Common myeloid progenitor, CD34-positive (primary cell): ENCODE results near the gene TEP1.

Experiments
- CTCF ChIA-PET: fragments of 350-600 bp; sonication (Branson Sonifier 250); formaldehyde crosslinking; loops from one replicate; lab custom pipeline; 2021; ENCODE audit warnings: antibody characterized with exemption; lab: Charles Lee
- POLR2A ChIA-PET: fragments of 350-600 bp; sonication (Branson Sonifier 250); formaldehyde crosslinking; loops from one replicate; lab custom pipeline; 2021; ENCODE audit warnings: antibody characterized with exemption; lab: Charles Lee
- DNase-seq, 3 donors: peaks; one replicate each; pipeline versions ENCODE4 v3.0.0 to v3.0.0-alpha.2; 2013
- H3K27ac ChIP-seq, 2 experiments: 1 replicate in 1 of 2; 2 replicates in 1 of 2; pipeline ENCODE4 v1.7.0; 2013; ENCODE audit warnings: inconsistent platforms in 2 of 2, low read length in 2 of 2, mild to moderate bottlenecking in 2 of 2, low read depth in 1 of 2, moderate library complexity in 1 of 2; ENCODE audit not compliant: severe bottlenecking in 2 of 2, insufficient read depth in 1 of 2, poor library complexity in 1 of 2
- H3K27me3 ChIP-seq, 5 experiments: replicated peaks in 2 of 5; 1 replicate in 3 of 5; 2 replicates in 2 of 5; pipeline versions ENCODE4 v1.6.1 to v1.7.0; 2013; ENCODE audit warnings: low read length in 4 of 5, mild to moderate bottlenecking in 2 of 5, moderate library complexity in 2 of 5, inconsistent platforms in 1 of 5; ENCODE audit not compliant: insufficient read depth in 5 of 5, control insufficient read depth in 4 of 5
- H3K36me3 ChIP-seq, 4 experiments: 1 replicate in 2 of 4; 2 replicates in 2 of 4; pipeline versions ENCODE4 v1.6.1 to v1.7.0; 2013; ENCODE audit warnings: low read length in 3 of 4, control low read depth in 1 of 4, mild to moderate bottlenecking in 1 of 4; ENCODE audit not compliant: control insufficient read depth in 4 of 4, insufficient read depth in 4 of 4
- H3K4me1 ChIP-seq, 4 experiments: 1 replicate in 3 of 4; 2 replicates in 1 of 4; pipeline versions ENCODE4 v1.6.1 to v1.7.1; 2013; ENCODE audit warnings: low read length in 3 of 4, mild to moderate bottlenecking in 3 of 4, control low read depth in 1 of 4, inconsistent platforms in 1 of 4, moderate library complexity in 1 of 4; ENCODE audit not compliant: control insufficient read depth in 4 of 4, insufficient read depth in 4 of 4; ENCODE audit errors: control extremely low read depth in 1 of 4
- H3K4me3 ChIP-seq, 7 experiments: 1 replicate in 4 of 7; 2 replicates in 3 of 7; pipeline versions ENCODE4 v1.5.1 to v1.7.0; 2013; ENCODE audit warnings: mild to moderate bottlenecking in 7 of 7, low read length in 6 of 7, moderate library complexity in 6 of 7, inconsistent platforms in 2 of 7, low read depth in 2 of 7, control low read depth in 1 of 7; ENCODE audit not compliant: insufficient read depth in 4 of 7, control insufficient read depth in 1 of 7; ENCODE audit errors: extremely low read depth in 1 of 7
- H3K9me3 ChIP-seq, 5 experiments: 1 replicate in 4 of 5; 2 replicates in 1 of 5; pipeline versions ENCODE4 v1.6.1 to v1.7.1; 2013; ENCODE audit warnings: low read length in 4 of 5, mild to moderate bottlenecking in 2 of 5, inconsistent platforms in 1 of 5, low read depth in 1 of 5, moderate library complexity in 1 of 5; ENCODE audit not compliant: control insufficient read depth in 4 of 5, insufficient read depth in 2 of 5; ENCODE audit errors: control extremely low read depth in 1 of 5
- WGBS: methylation state at CpG from one replicate; pipeline ENCODE4 v1.1.5; 2013; ENCODE audit not compliant: insufficient coverage; 5-methylcytosine and 5-hydroxymethylcytosine counted together

TEP1 gene

DNA sequence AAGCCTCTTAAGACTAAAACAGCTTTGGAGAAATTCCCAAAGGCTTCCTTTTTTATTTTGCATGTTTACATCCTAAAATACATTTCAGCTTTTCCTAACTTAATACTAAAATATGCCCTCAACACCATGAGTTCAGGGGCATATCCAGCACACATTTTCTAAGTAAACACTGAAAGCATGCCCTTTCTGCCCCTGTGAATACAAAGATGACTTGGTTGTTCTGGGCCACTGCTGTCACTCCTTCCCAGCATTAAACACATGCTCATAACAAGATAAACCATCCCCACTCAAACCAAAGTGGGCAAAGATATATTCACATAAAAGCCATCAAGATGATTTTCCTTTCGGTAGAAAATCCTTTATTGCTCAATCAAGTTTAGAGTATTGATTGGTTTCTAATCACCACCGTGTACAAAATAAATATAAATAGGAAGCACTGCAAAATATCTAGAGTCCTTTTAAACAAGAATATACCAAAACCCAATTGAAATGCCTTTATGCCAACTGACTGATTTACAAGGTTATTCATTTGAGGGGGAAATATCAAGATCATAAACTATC is 82.2 kb downstream of the TEP1 start:
- ChIA-PET POLR2A (interaction anchor here (2.6 kb wide), 1 partner anchor 11 kb away, joined by 15 read pairs; the partner anchor contains the start of gene PARP2), CTCF (interaction anchor here (1.4 to 7.1 kb wide), 3 partner anchors 11 to 282 kb away, joined by 4 to 91 read pairs (median 16); partner anchors contain the start of gene PARP2)
- Histone ChIP-seq H3K27me3 (no peaks in the 10 kb centered on the region), H3K9me3 (no peaks in the 10 kb centered on the region), H3K36me3 (peaks cover 3 to 19% (median 4%) of the 10 kb centered on the region in 4 experiments), H3K4me3 (no peak overlapping the region), H3K27ac (no peak overlapping the region), H3K4me1 (peaks cover 7 to 22% (median 13%) of the 10 kb centered on the region in 4 experiments)
- no CpG with 5 or more reads among the region's 2 CpGs for WGBS
- no peak for DNase-seq

DNA sequence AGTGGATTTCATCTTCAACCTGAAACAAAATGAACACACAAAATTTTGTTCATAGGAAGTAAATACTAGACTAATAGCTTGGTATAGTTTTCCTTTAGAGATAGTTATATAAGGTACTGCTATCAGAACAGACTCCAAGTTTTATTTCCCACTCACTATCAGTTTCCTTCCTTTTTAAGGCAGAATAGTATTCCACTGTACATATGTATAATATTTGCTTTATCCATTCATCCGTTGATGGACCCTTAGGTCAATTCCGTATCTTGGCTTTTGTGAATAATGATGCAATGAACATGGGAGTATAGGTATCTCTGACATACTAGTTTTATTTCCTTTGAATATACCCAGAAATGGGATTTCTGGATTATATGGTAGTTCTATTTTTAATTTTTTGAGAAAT is 83.9 kb downstream of the TEP1 start:
- no CpG with 5 or more reads among the region's 2 CpGs for WGBS
- Histone ChIP-seq H3K27ac (no peak overlapping the region), H3K36me3 (peaks cover 6 to 32% (median 14%) of the 10 kb centered on the region in 4 experiments), H3K4me1 (peaks cover 7 to 22% (median 13%) of the 10 kb centered on the region in 4 experiments), H3K9me3 (no peaks in the 10 kb centered on the region), H3K27me3 (no peaks in the 10 kb centered on the region), H3K4me3 (no peak overlapping the region)
- POLR2A ChIA-PET = interaction anchor here (2.6 kb wide), 1 partner anchor 13 kb away, joined by 15 read pairs; the partner anchor contains the start of gene PARP2
- DNase-seq = no peak
- CTCF ChIA-PET = interaction anchor here (1.0 to 7.1 kb wide), 10 partner anchors 12 to 354 kb away, joined by 3 to 91 read pairs (median 6); partner anchors contain the start of gene PARP2

GRCh38 chr14:20328705-20329104 is 84.6 kb downstream of the TEP1 start:
- CTCF ChIA-PET = interaction anchor here (0.8 to 7.1 kb wide), 20 partner anchors 11 to 362 kb away, joined by 3 to 91 read pairs (median 5); partner anchors contain the start of genes PARP2 and TTC5
- peaks cover 6 to 33% (median 16%) of the 10 kb centered on the region in 4 experiments for H3K36me3 ChIP-seq
- no peak overlapping the region for H3K4me3 ChIP-seq
- no peak overlapping the region for H3K27ac ChIP-seq
- no peak for DNase-seq
- H3K4me1 ChIP-seq = peaks cover 7 to 20% (median 13%) of the 10 kb centered on the region in 4 experiments
- POLR2A ChIA-PET = no interaction called here
- H3K9me3 ChIP-seq = no peaks in the 10 kb centered on the region
- no peaks in the 10 kb centered on the region for H3K27me3 ChIP-seq
- WGBS = 93% methylated on average over 2 of the region's 2 CpGs

DNA sequence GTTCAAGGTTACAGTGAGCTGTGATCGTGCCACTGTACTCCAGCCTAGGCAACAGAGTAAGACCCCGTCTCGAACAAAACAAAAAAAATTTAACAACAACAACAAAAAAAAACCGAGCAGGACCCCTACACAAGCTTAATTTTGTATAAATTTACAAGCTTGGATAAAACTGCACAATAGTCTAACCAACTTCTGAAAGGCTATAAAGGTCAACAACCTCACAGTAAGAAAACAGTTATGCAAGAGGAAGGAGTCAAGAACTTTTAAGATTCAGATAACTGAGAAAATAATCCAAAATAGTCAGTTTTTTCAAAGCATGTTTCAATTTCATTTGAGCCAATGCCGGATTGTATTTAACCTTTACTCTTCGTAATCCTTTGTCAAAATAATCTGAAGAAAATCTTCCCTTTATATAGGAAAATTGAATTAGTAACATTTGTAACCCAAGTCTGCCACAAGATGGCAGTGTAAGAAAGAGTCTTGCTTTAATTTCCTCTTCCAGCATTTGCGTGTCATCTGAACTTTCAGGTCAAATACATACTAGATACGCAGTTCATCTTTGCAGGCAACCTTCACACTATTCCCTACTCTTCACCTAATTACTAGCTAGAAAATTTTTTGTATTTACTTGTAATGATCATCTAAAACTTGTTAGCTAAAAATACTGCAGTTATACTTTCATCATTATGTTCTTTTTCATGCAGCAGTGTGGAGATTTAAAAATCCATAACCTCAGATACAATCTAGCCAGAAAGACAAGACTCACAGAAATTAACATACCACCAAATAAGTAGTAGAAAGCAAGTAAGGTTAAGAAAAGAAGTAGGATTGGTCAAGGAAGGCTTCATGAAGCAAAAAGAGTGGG is 86.1 kb downstream of the TEP1 start:
- peaks cover 8 to 41% (median 18%) of the 10 kb centered on the region in 4 experiments for H3K36me3 ChIP-seq
- no peak overlapping the region for H3K27ac ChIP-seq
- CTCF ChIA-PET = interaction anchor here (0.6 to 7.1 kb wide), 33 partner anchors 8 to 644 kb away, joined by 3 to 91 read pairs (median 4); partner anchors contain the start of genes PARP2, RNASE4 and TTC5
- H3K9me3 ChIP-seq = no peaks in the 10 kb centered on the region
- 100% methylated on average over 1 of the region's 8 CpGs for WGBS
- no peaks in the 10 kb centered on the region for H3K27me3 ChIP-seq
- no peak overlapping the region for H3K4me3 ChIP-seq
- POLR2A ChIA-PET = no interaction called here
- peaks cover under 1 to 15% (median 4%) of the 10 kb centered on the region in 4 experiments for H3K4me1 ChIP-seq
- DNase-seq = peak; percentile 73 to 77 (median 75)

DNA sequence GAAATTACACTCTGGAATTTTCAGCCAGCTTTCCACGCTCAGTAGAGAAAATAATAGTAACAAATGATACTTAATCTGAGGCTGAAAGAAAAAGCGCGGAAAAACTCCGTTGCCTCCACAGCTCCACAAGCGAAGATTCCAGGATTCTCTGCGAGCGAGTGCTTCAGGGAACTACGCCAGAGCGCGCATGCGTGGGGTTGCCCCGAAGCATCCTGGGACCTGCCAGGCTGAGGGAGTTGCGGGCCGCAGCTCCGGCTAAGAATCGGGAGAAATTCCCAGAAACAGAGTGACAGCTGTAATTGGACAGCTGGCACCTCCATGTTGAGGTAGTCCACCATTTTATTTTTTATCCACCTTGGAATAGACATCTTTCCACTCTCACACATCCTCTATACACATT is 95.6 kb downstream of the TEP1 start:
- Histone ChIP-seq H3K36me3 (peaks cover 12 to 58% (median 37%) of the 10 kb centered on the region in 4 experiments), H3K27me3 (no peaks in the 10 kb centered on the region), H3K4me3 (no peak overlapping the region), H3K4me1 (no peaks in the 10 kb centered on the region), H3K9me3 (no peaks in the 10 kb centered on the region), H3K27ac (no peak overlapping the region)
- ChIA-PET POLR2A (no interaction called here), CTCF (interaction anchor here (1.0 to 2.3 kb wide), 7 partner anchors 10 to 374 kb away, joined by 3 to 16 read pairs (median 4); no protein-coding TSS in a partner anchor)
- DNase-seq = no peak
- 96% methylated on average over 15 of the region's 16 CpGs for WGBS
